GM18870 (cell line): Measurements from ENCODE around the gene GNG13.

Source experiments
- ATAC-seq: cut with Tn5 transposase; IDR thresholded peaks from one replicate; pipeline ENCODE4 v1.9.1; 2021; ENCODE audit warnings: moderate library complexity; ENCODE audit not compliant: unreplicated experiment

GNG13 gene

GRCh38 chr16:815861-816260, 15.3 kb upstream of the GNG13 start:
- no peak for ATAC-seq

DNA sequence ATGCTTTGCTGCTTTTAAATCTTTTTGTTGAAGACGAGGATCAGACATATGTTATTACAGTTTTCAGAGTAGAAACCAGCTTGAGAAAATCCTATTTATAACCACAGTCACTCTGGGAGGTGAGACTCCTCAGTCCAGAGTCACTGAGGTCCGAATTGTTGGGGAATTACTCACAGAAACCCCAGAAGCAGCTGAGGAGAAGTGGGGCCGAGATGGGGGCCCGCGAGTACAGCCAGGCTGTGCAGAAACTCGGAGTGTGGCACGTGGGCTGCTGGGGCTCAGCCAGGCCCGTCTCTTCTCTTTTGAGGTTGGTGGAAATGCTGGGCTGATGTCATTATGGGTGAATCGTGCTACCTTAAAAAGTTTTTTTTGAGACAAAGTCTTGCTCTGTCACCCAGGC, 14.4 kb upstream of the GNG13 start:
- ATAC-seq = no peak

DNA sequence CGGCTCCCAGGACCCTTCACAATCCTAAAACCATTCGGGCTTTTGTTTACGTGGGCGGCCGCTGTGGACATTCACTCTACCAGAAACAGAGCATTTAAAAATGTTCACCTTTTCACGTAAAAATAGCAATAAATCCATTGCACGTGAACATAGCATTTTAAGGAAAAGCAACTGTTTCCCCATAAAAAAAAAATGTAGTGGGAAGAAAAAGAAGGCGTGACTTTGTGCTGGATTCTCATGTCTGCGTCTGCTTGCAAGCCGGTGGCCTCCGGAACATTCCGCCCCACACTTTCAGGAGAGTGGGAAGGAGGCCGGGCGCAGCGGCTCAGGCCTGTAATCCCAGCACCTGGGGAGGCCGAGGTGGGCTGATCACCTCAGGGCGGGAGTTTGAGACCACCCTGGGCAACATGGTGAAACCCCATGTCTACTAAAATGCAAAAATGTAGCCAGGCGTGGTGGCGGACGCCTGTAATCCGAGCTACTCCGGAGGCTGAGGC, 13.4 kb upstream of the GNG13 start:
- ATAC-seq = no peak

DNA sequence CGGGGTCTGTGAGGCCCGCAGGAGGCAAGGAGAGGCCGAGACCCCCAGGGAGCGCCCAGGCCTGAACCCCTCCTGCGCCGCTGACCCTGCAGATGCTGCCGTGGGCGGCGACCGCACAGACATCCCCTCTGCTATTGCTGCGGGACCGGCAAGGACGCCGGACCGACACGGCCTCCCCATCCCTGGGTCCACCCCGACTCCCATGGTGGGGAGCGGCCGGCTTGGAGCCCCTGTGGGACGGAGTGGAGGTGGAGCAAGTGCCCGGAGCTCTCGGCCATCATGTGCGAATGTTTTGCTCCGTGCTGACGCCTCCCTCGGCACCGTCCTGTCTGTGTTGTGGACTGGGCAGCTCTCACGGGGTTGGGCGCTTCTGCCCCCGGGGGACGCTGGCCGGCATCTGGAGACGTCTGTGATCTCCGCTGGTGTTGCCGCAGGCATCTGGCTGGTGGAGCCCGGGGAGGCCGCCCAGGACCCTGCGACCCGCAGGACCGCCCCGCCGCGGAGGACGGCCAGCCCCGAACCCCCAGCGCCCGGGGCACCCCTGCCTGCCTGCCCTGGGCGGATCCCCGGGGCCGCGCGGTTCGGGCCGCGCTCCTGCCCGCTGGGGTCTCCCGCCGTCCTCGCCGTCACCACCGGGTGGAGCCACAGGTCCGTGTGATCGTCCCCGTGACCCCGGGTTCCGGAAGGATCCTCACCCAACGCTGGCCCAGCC, 12.8 kb upstream of the GNG13 start:
- no peak for ATAC-seq

GRCh38 chr16:808085-808386, 7.5 kb upstream of the GNG13 start:
- ATAC-seq = no peak

GRCh38 chr16:807347-808084, 7.0 kb upstream of the GNG13 start:
- ATAC-seq = peak; percentile 64

- ATAC-seq = no peak
Measured at GRCh38 chr16:805474-805873, 4.9 kb upstream of the GNG13 start.

- no peak for ATAC-seq
Measured at GRCh38 chr16:804193-805048, 3.9 kb upstream of the GNG13 start.

GRCh38 chr16:803754-804080, 3.2 kb upstream of the GNG13 start:
- no peak for ATAC-seq

- ATAC-seq = no peak
Measured at GRCh38 chr16:802914-803753, 2.6 kb upstream of the GNG13 start.

GRCh38 chr16:802461-802860, 1.9 kb upstream of the GNG13 start:
- ATAC-seq = no peak

DNA sequence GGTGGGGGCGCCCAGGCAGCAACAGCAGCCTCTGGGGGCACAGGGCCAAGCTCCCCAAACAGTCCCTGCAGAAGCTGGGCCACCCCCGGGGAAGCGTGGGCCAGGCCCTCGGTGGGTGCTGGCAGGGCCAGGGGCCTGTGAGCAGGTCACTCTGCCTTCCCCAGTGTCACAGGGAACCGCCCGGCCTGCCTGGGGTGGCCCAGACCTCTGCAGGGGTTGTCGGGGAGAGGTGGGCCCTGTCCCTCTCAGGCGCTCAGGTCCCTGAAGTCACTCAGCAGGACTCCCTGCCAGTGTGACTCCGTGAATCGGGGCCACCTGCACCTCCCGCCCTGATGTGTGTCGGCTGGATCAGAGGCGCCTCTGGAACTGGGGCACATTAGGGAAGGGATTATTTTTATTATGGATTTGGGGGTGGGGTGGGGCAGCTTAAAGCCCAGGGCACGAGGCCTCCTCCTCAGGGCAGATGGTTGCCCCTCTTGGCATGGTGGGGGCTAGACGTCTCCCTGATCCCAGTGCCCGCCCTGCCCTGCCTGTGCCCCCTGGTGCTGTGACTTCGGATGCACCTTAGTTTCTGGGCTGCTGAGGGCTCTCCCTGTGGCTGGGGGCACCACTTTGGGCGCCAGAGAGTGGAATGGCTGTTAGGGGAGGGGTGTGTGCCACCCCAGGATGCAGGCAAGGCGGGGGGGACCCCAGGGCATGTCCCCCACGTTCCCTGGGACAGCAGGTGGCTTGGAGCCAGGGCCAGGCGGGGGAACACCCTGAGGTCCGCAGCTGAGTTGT, 1.2 kb upstream of the GNG13 start:
- no peak for ATAC-seq

DNA sequence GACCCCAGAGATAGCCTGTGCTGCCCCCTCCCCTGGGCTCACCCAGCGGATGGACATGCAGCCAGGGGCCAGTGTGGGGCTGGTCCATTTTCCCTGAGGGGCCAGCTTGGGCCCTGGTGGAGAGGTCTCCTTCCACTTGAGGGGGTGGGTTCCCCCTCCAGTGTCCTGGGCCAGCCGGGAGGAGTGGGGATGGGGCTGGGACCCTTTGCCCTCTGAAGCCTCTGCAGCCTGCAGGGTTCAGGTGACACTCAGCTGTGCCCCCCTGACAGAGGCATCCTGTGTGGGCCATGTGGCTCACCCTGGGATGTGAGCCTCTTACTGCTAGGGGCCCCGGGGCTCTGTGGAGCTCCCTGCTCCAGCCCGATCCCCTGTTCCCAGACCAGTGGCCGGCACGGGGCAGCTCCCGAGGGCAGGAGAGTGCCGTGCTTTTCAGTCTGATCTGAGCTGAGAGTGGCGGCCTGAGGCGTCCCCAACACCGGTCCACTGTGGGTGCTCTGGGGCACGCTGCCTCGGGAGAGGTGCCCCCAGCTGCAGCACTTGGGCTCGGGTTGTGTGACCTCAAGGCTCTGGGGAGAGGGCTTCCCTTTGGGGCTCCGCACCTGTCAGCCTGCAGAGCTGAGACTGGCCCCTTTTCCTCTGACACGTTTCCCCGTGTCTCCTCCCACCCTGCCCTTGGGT, 439 bp upstream of the GNG13 start:
- no peak for ATAC-seq

- no peak for ATAC-seq
Measured at GRCh38 chr16:799111-799947, 1.2 kb downstream of the GNG13 start.

GRCh38 chr16:798666-799065, 1.9 kb downstream of the GNG13 start:
- ATAC-seq = no peak

- no peak for ATAC-seq
Measured at GRCh38 chr16:797686-798085, 2.8 kb downstream of the GNG13 start.

DNA sequence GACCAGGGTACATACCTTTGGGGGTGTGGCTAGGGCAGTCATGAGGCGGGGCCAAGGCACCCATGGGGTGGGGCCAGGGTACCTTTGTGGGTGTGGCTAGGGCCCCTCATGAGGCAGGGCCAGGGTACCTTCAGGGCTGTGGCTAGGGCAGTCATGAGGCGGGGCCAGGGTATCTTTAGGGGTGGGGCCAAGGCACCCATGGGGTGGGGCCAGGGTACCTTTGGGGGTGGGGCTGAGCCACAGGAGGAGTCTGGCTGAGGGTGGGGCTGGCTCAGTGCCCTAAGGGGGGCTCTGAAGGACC, 3.5 kb downstream of the GNG13 start:
- no peak for ATAC-seq

DNA sequence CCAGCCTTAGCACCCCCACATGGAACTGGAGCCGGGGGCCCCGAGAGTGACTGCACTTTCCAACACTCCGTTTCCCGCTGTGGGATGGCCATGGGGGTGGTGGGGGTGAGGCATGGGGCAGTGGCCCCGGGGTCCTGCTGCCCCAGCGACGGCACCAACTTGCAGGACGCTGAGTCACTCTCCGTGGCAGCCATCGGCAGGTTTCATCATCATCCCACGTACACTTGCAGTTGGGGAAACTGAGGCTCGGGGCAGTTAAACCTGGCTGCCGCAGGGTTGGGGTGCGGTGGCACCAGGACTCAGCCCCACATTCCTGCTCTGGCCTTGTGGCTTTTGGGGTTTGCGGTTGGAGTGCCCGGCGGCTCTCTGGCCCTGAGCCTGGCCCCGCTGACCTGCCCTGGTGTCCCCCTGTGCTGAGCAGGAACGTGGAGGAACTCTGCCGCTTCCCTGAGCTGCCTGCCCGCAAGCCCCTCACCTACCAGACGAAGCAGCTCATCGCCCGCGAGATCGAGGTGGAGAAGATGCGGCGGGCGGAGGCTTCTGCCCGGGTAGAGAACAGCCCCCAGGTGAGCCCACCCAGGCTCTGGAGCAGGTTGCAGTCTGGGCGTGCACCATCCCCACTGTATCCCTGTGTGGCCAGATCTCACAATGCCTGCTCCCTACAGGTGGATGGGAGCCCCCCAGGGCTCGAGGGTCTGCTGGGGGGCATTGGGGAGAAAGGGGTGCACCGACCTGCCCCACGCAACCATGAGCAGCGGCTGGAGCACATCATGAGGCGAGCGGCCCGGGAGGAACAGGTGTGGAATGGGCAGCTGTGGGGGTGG, 4.0 kb downstream of the GNG13 start:
- no peak for ATAC-seq
